ENCODE data around the gene ZNF582.

- TF ChIP-seq BHLHE40 (IDR thresholded peaks at IDR 0.05; ENCODE audit: borderline replicate concordance) (no peak), SP1 (IDR thresholded peaks at IDR 0.05) (no peak), SUZ12 (IDR thresholded peaks at IDR 0.05) (no peak), LEF1 (IDR thresholded peaks at IDR 0.05; ENCODE audit: borderline replicate concordance) (no peak), ZNF384 (IDR thresholded peaks at IDR 0.05) (no peak), FOXK2 (IDR thresholded peaks at IDR 0.05) (no peak), PKNOX1 (IDR thresholded peaks at IDR 0.05) (no peak), NFRKB (IDR thresholded peaks at IDR 0.05) (no peak), ARNT (IDR thresholded peaks at IDR 0.05) (no peak), ELF4 (IDR thresholded peaks at IDR 0.05) (no peak)
Observed at GRCh38 chr19:56367829-56368711, 25.3 kb downstream of the ZNF582 start.

Data from HEK293T (cell line).